Aorta (tissue), 5 donors: ENCODE measurements around the gene FOXJ1. TPM values are rescaled to one million over a fixed set of nuclear protein-coding genes. Genes with fewer than 3 reads are reported as not detected.

Experiments used
- ATAC-seq: fragments of 200-7000 bp; cut with Tn5 transposase; one replicate; pipeline ENCODE4 v1.9.1; 2022; ENCODE audit warnings: moderate library complexity; ENCODE audit not compliant: low FRiP score
- DNase-seq, 2 donors: peaks; one replicate each; pipeline ENCODE4 v3.0.0-alpha.2; 2020
- H3K27ac ChIP-seq, 2 donors: one replicate each; pipeline ENCODE4 v1.5.1; 2013; ENCODE audit warnings: low read length in 2 of 2, mild to moderate bottlenecking in 2 of 2, moderate library complexity in 2 of 2, control low read depth in 1 of 2, inconsistent platforms in 1 of 2, low read depth in 1 of 2
- H3K27me3 ChIP-seq, 2 donors: one replicate each; pipeline ENCODE4 v1.6.1; 2013; ENCODE audit warnings: control low read depth in 1 of 2, low read length in 1 of 2, mild to moderate bottlenecking in 1 of 2, moderate library complexity in 1 of 2; ENCODE audit not compliant: insufficient read depth in 2 of 2, control insufficient read depth in 1 of 2
- H3K36me3 ChIP-seq, 2 donors: one replicate each; pipeline ENCODE4 v1.6.1; 2013; ENCODE audit warnings: control low read depth in 1 of 2, low read length in 1 of 2, mild to moderate bottlenecking in 1 of 2; ENCODE audit not compliant: insufficient read depth in 2 of 2, control insufficient read depth in 1 of 2
- H3K4me1 ChIP-seq, 2 donors: one replicate each; pipeline ENCODE4 v1.6.1; 2013; ENCODE audit warnings: low read length in 2 of 2, control low read depth in 1 of 2, mild to moderate bottlenecking in 1 of 2, moderate library complexity in 1 of 2; ENCODE audit not compliant: insufficient read depth in 2 of 2, control insufficient read depth in 1 of 2
- H3K4me3 ChIP-seq, 2 donors: one replicate each; pipeline ENCODE4 v1.5.1; 2013; ENCODE audit warnings: low read length in 2 of 2, control low read depth in 1 of 2, mild to moderate bottlenecking in 1 of 2
- H3K9me3 ChIP-seq: one replicate; pipeline ENCODE4 v1.6.1; 2013; ENCODE audit warnings: mild to moderate bottlenecking, low read length; ENCODE audit not compliant: control insufficient read depth
- WGBS, 2 donors: extraction: QIAGEN DNeasy Blood & Tissue Kit; methylation state at CpG; one replicate each; pipeline ENCODE4 v1.1.7; 2013; 5-methylcytosine and 5-hydroxymethylcytosine counted together
- intact Hi-C, 2 donors: fragments of 100-400 bp; cut with DNase I; formaldehyde crosslinking; loops; one replicate each; pipeline versions ENCODE4 v1.14.2 to v1.15.0; 2022
- polyA plus RNA-seq, 2 donors: library from polyadenylated mRNA; stranded (reverse); fragments of 200-250 nt; gene quantifications; one replicate each; pipeline ENCODE4 v1.2.3, GENCODE V29; 2013
- total RNA-seq, 2 donors: library from RNA; stranded (reverse); fragmentation: NEBNext Ultra II Directional; extraction: Animal tissue kit (Norgen Biotek cat#: 25700); gene quantifications; one replicate each; pipeline ENCODE4 v1.2.1, GENCODE V29; 2021
- donor health status: healthy with polysubstance abuse.
- donor health status: Bipolar disorder and iron deficiency.
- donor health status: DM: no; HTN: no; CAD: no.
- donor health status: DM: no; HTN: no; CAD: no.
- donor health status: DM: yes; HTN: yes; CAD: no.

Gene FOXJ1
- total and polyA plus RNA-seq, 4 donors = not detected

DNA sequence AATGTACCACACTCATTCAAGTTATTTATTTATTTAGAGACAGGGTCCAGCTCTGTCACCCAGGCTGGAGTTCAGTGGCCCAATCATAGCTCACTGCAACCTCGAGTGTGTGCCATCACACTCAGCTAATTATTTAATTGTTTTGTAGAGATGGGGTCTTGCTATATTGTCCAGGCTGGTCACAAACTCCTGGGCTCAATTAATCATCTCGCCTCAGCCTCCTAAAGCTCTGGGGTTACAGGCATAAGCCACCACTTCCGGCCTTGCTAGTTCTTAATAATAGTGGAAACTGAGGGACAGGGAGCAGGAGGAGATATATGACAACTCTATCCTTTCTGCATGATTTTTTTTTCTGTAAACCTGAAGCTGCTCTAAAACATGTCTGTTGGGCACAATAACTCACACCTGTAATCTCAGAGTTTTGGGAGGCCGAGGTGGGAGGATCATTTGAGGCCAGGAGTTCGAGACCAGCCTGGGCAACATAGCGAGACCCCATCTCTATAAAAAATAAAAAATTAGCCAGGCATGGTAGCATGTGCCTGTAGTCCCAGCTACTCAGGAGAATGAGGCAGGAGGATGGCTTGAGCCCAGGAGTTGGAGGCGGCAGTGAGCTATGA, 25.8 kb downstream of the FOXJ1 start:
- Histone ChIP-seq H3K4me3 (no peak overlapping the region), H3K4me1 (no peaks in the 10 kb centered on the region), H3K27ac (no peak overlapping the region), H3K9me3 (no peaks in the 10 kb centered on the region), H3K36me3 (no peaks in the 10 kb centered on the region), H3K27me3 (no peaks in the 10 kb centered on the region)
- ATAC-seq (no peak), DNase-seq (no peak)
- 89 to 91% methylated on average over 7 of the region's 7 CpGs for WGBS, 2 donors
- intact Hi-C loops = no loop called here

DNA sequence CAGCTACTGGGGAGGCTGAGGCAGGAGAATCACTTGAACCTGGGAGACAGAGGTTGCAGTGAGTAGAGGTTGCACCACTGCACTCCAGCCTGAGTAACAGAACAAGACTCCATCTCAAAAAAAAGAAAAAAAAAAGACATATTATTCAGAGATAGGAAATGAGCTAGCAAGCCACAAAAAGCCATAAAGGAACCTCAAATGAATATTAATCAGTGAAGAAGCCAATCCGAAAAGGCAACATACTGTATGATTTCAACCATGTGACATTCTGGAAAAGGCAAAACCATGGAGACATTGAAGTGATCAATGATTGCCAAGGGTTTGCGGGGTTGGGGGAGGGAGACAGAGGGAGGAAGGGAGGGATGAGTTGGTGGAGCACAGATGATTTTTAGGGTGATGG, 29.1 kb downstream of the FOXJ1 start:
- H3K27me3 ChIP-seq = no peaks in the 10 kb centered on the region
- no peak overlapping the region for H3K4me3 ChIP-seq
- no peak for DNase-seq
- no peaks in the 10 kb centered on the region for H3K36me3 ChIP-seq
- no peak for ATAC-seq
- no peak overlapping the region for H3K27ac ChIP-seq
- H3K9me3 ChIP-seq = no peaks in the 10 kb centered on the region
- WGBS, 2 donors = 85 to 95% methylated on average over 2 of the region's 2 CpGs
- intact Hi-C loops = no loop called here
- no peaks in the 10 kb centered on the region for H3K4me1 ChIP-seq

DNA sequence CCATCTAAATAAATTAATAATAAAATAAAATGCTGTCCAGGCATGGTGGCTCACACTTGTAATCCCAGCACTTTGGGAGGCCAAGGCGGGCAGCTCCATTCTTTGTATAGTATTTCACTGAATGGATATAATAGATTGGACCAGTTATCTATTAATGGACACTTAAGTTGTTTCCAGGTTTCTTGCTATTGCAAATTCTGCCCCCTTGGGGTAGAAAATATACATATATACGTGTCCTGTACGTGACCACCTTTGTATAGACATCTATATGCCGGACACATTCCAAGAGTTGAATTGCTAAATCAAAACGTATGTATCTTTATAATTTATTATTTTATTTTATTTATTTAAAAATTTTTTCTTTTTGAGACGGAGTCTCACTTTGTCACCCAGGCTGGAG, 33.5 kb downstream of the FOXJ1 start:
- Histone ChIP-seq H3K4me3 (no peak overlapping the region), H3K27me3 (no peaks in the 10 kb centered on the region), H3K36me3 (no peaks in the 10 kb centered on the region), H3K9me3 (no peaks in the 10 kb centered on the region), H3K4me1 (peaks cover 0 to 2% of the 10 kb centered on the region in 2 donors), H3K27ac (no peak overlapping the region)
- no peak for ATAC-seq
- intact Hi-C loops = no loop called here
- DNase-seq = no peak
- WGBS, 2 donors = 91 to 94% methylated on average over 6 of the region's 6 CpGs

DNA sequence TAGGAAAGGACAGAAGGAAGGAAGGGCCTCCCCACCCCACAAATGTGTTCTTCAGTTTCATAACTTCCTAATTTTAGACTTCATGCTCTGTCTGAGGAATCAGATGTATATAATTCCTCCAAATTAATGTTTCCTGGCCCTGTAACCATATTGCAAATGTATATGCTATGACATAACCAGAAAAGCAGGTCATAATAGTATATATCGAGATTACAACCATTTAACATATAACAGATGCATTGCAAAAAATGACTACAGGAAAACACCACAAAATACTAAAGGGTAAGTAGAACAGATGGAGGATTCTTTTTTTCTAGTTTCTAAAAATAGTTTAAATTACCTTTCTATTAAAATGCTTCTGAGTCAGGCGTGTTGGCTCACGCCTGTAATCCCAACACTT, 34.3 kb downstream of the FOXJ1 start:
- H3K4me1 ChIP-seq = peaks cover 0 to 2% of the 10 kb centered on the region in 2 donors
- intact Hi-C loops = no loop called here
- no peak overlapping the region for H3K27ac ChIP-seq
- WGBS, 2 donors = 71 to 74% methylated on average over 3 of the region's 3 CpGs
- H3K4me3 ChIP-seq = no peak overlapping the region
- DNase-seq (no peak), ATAC-seq (no peak)
- H3K36me3 ChIP-seq = no peaks in the 10 kb centered on the region
- H3K27me3 ChIP-seq = no peaks in the 10 kb centered on the region
- H3K9me3 ChIP-seq = no peaks in the 10 kb centered on the region

GRCh38 chr17:76104896-76105231, 36.2 kb downstream of the FOXJ1 start:
- intact Hi-C loops = no loop called here
- Histone ChIP-seq H3K4me3 (no peak overlapping the region), H3K27ac (no peak overlapping the region), H3K9me3 (no peaks in the 10 kb centered on the region), H3K4me1 (peaks cover 0 to 2% of the 10 kb centered on the region in 2 donors), H3K27me3 (no peaks in the 10 kb centered on the region), H3K36me3 (no peaks in the 10 kb centered on the region)
- no peak for DNase-seq
- ATAC-seq = no peak
- WGBS, 2 donors = 76 to 91% methylated on average over 5 of the region's 5 CpGs

- Histone ChIP-seq H3K36me3 (no peaks in the 10 kb centered on the region), H3K4me3 (peak overlapping the region in 1 of 2 donors; percentile 65), H3K27me3 (no peaks in the 10 kb centered on the region), H3K4me1 (peaks cover 0 to 2% of the 10 kb centered on the region in 2 donors), H3K9me3 (no peaks in the 10 kb centered on the region), H3K27ac (peak overlapping the region in 1 of 2 donors; percentile 22)
- no peak for ATAC-seq
- no peak for DNase-seq
- intact Hi-C loops = no loop called here
- WGBS, 2 donors = 84 to 89% methylated on average over 29 of the region's 29 CpGs
Observed at GRCh38 chr17:76104140-76104895, 36.7 kb downstream of the FOXJ1 start.

GRCh38 chr17:76103274-76104139, 37.5 kb downstream of the FOXJ1 start, which contains the start of gene EXOC7:
Gene EXOC7 (minus strand): TSS chr17:76103787. CDS start chr17:76103692, 95 bp downstream.
- ATAC-seq (peak; percentile 97), DNase-seq (peak; percentile 94 to 98)
- 3 to 4% methylated on average over 55 of the region's 55 CpGs for WGBS, 2 donors
- intact Hi-C loops = no loop called here
- peak within 1 kb of the TSS; percentile 46 to 65 for H3K4me3 ChIP-seq
- peaks cover 0 to 2% of the 10 kb centered on the region in 2 donors for H3K4me1 ChIP-seq
- H3K27me3 ChIP-seq = no peaks in the 10 kb centered on the region
- H3K36me3 ChIP-seq = no peaks in the 10 kb centered on the region
- no peaks in the 10 kb centered on the region for H3K9me3 ChIP-seq
- peak within 1 kb of the TSS in 1 of 2 donors; percentile 22 for H3K27ac ChIP-seq

DNA sequence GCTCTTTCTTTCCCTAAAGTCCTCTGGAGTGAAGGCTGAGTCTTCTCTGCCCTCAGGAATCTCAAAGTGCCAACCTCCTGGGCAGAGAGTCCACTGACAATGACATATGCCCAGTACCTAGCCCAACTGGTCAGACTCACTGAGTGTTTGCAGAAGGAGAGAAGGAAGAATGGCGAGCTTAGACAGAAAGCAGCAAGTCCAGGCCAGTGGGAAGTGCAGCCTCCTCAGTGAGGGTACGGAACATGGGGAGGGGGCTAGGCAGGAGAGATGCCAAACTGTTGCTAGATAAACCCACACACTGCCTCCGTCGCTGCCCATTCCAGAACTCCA, 38.1 kb downstream of the FOXJ1 start:
- H3K27me3 ChIP-seq = no peaks in the 10 kb centered on the region
- WGBS, 2 donors = 0 to 2% methylated on average over 4 of the region's 4 CpGs
- H3K36me3 ChIP-seq = no peaks in the 10 kb centered on the region
- ATAC-seq = no peak
- no peaks in the 10 kb centered on the region for H3K9me3 ChIP-seq
- intact Hi-C loops = no loop called here
- peaks cover 0 to 2% of the 10 kb centered on the region in 2 donors for H3K4me1 ChIP-seq
- H3K4me3 ChIP-seq = peak overlapping the region; percentile 46 to 65
- no peak overlapping the region for H3K27ac ChIP-seq
- DNase-seq = no peak
